NCI-H524 treated with DMSO at 0.1 percent for 48 hours (cell line): ENCODE data around the gene CALHM6.

Experiments
- DNase-seq: peaks from one replicate; lab custom pipeline; 2025; lab: John Stamatoyannopoulos, UW

Gene CALHM6

GRCh38 chr6:116446399-116446798 is 14.8 kb upstream of the CALHM6 start:
- no peak for DNase-seq

- DNase-seq, result no peak
Measured at GRCh38 chr6:116447052-116447451, 14.1 kb upstream of the CALHM6 start.

GRCh38 chr6:116447496-116448011 is 13.6 kb upstream of the CALHM6 start:
- no peak for DNase-seq

- no peak for DNase-seq
Measured at GRCh38 chr6:116449565-116449964, 11.6 kb upstream of the CALHM6 start.

GRCh38 chr6:116450185-116450710 is 10.9 kb upstream of the CALHM6 start:
- no peak for DNase-seq

- no peak for DNase-seq
Measured at GRCh38 chr6:116450769-116451740, 10.1 kb upstream of the CALHM6 start.

- DNase-seq, result no peak
Measured at GRCh38 chr6:116451916-116452315, 9.3 kb upstream of the CALHM6 start.

- no peak for DNase-seq
Measured at GRCh38 chr6:116452531-116452930, 8.6 kb upstream of the CALHM6 start.

- no peak for DNase-seq
Measured at GRCh38 chr6:116456106-116456505, 5.1 kb upstream of the CALHM6 start.

- DNase-seq, result no peak
Measured at GRCh38 chr6:116456927-116457326, 4.2 kb upstream of the CALHM6 start.

- no peak for DNase-seq
Measured at GRCh38 chr6:116458264-116458663, 2.9 kb upstream of the CALHM6 start.

- no peak for DNase-seq
Measured at GRCh38 chr6:116459927-116460326, 1.2 kb upstream of the CALHM6 start.

GRCh38 chr6:116461932-116462885 is 1.0 kb downstream of the CALHM6 start:
- DNase-seq, result peak; percentile 48

GRCh38 chr6:116463301-116463700 is 2.1 kb downstream of the CALHM6 start:
- no peak for DNase-seq

GRCh38 chr6:116465246-116465645 is 4.1 kb downstream of the CALHM6 start:
- DNase-seq, result no peak

GRCh38 chr6:116467096-116467495 is 5.9 kb downstream of the CALHM6 start:
- no peak for DNase-seq

- no peak for DNase-seq
Measured at GRCh38 chr6:116467514-116467913, 6.3 kb downstream of the CALHM6 start.

- DNase-seq, result no peak
Measured at GRCh38 chr6:116468293-116468692, 7.1 kb downstream of the CALHM6 start.

GRCh38 chr6:116471531-116471930 is 10.4 kb downstream of the CALHM6 start:
- DNase-seq, result peak; percentile 41

GRCh38 chr6:116472706-116473105 is 11.5 kb downstream of the CALHM6 start:
- DNase-seq, result no peak

GRCh38 chr6:116475141-116475540 is 14.0 kb downstream of the CALHM6 start:
- no peak for DNase-seq
